Ascending aorta (tissue), 2 donors: ENCODE results near the gene LRRC27. TPM values are rescaled to one million over a fixed set of nuclear protein-coding genes. Genes with fewer than 3 reads are reported as not detected.

Experiments used
- DNase-seq, 2 donors: peaks; one replicate each; pipeline ENCODE4 v3.0.0-alpha.2; 2019; ENCODE audit warnings: low spot score in 2 of 2
- H3K27ac ChIP-seq, 2 donors: fragments of 200-600 bp; sonication (generic); one replicate each; pipeline ENCODE4 v1.5.1; 2016 to 2017; ENCODE audit warnings: mild to moderate bottlenecking in 1 of 2
- H3K27me3 ChIP-seq: fragments of 200-600 bp; sonication (generic); one replicate; pipeline ENCODE4 v1.5.1; 2017
- H3K36me3 ChIP-seq, 2 donors: fragments of 200-600 bp; sonication (generic); one replicate each; pipeline ENCODE4 v1.5.1; 2016
- H3K4me1 ChIP-seq, 2 donors: fragments of 200-600 bp; sonication (generic); one replicate each; pipeline ENCODE4 v1.5.1; 2016 to 2017; ENCODE audit warnings: mild to moderate bottlenecking in 1 of 2
- H3K4me3 ChIP-seq, 2 donors: fragments of 200-600 bp; sonication (generic); one replicate each; pipeline ENCODE4 v1.5.1; 2016 to 2017; ENCODE audit warnings: mild to moderate bottlenecking in 1 of 2
- H3K9me3 ChIP-seq, 2 donors: fragments of 200-600 bp; sonication (generic); one replicate each; pipeline ENCODE4 v1.5.1; 2016
- CTCF ChIP-seq, 3 experiments: fragments of 200-600 bp in 2 of 3; fragments of 450-650 bp in 1 of 3; sonication (generic) in 2 of 3; IDR thresholded peaks; one replicate each; pipeline ENCODE4 v1.5.1; 2016 to 2019; ENCODE audit warnings: antibody characterized with exemption in 3 of 3, mild to moderate bottlenecking in 1 of 3, moderate library complexity in 1 of 3
- intact Hi-C: fragments of 100-400 bp; cut with DNase I; formaldehyde crosslinking; loops from one replicate; pipeline ENCODE4 v1.15.1; 2023
- total RNA-seq: library from RNA; depleted of rRNA; stranded (reverse); fragments of >200 nt; gene quantifications from one replicate; pipeline ENCODE4 v1.1.0, GENCODE V29; 2016

LRRC27 gene
- total RNA-seq, 1 donor from 2014 or later = 2.0 TPM

GRCh38 chr10:132369636-132370185 lies 37.7 kb downstream of the LRRC27 start:
- Histone ChIP-seq H3K4me1 (no peaks in the 10 kb centered on the region), H3K27ac (no peak overlapping the region), H3K4me3 (no peak overlapping the region), H3K27me3 (no peaks in the 10 kb centered on the region), H3K36me3 (peaks cover 20 to 21% of the 10 kb centered on the region in 2 donors), H3K9me3 (peaks cover 0 to 5% of the 10 kb centered on the region in 2 donors)
- DNase-seq = no peak
- TF ChIP-seq CTCF (IDR thresholded peaks at IDR 0.05) = no peak
- intact Hi-C loops = no loop called here

GRCh38 chr10:132370426-132371340 lies 38.7 kb downstream of the LRRC27 start:
- Histone ChIP-seq H3K4me3 (no peak overlapping the region), H3K27me3 (no peaks in the 10 kb centered on the region), H3K4me1 (no peaks in the 10 kb centered on the region), H3K36me3 (peaks cover 10 to 20% of the 10 kb centered on the region in 2 donors), H3K9me3 (peaks cover 0 to 5% of the 10 kb centered on the region in 2 donors), H3K27ac (no peak overlapping the region)
- intact Hi-C loops = no loop called here
- DNase-seq = no peak
- TF ChIP-seq CTCF (IDR thresholded peaks at IDR 0.05) = no peak

- DNase-seq = no peak
- Histone ChIP-seq H3K27ac (no peak overlapping the region), H3K27me3 (no peaks in the 10 kb centered on the region), H3K4me1 (no peaks in the 10 kb centered on the region), H3K9me3 (peaks cover 0 to 5% of the 10 kb centered on the region in 2 donors), H3K36me3 (peaks cover 3 to 10% of the 10 kb centered on the region in 2 donors), H3K4me3 (no peak overlapping the region)
- TF ChIP-seq CTCF (IDR thresholded peaks at IDR 0.05) = no peak
- intact Hi-C loops = no loop called here
Measured at GRCh38 chr10:132371641-132372081, 39.7 kb downstream of the LRRC27 start.

GRCh38 chr10:132372516-132373095 lies 40.6 kb downstream of the LRRC27 start:
- TF ChIP-seq CTCF (IDR thresholded peaks at IDR 0.05) = no peak
- no peaks in the 10 kb centered on the region for H3K4me1 ChIP-seq
- H3K27me3 ChIP-seq = no peaks in the 10 kb centered on the region
- intact Hi-C loops = no loop called here
- no peak overlapping the region for H3K27ac ChIP-seq
- H3K9me3 ChIP-seq = peaks cover 0 to 5% of the 10 kb centered on the region in 2 donors
- H3K4me3 ChIP-seq = no peak overlapping the region
- DNase-seq = no peak
- peaks cover 0 to 4% of the 10 kb centered on the region in 2 donors for H3K36me3 ChIP-seq

- intact Hi-C loops = no loop called here
- no peaks in the 10 kb centered on the region for H3K4me1 ChIP-seq
- no peak for TF ChIP-seq CTCF (IDR thresholded peaks at IDR 0.05)
- H3K27ac ChIP-seq = no peak overlapping the region
- H3K9me3 ChIP-seq = peaks cover 0 to 2% of the 10 kb centered on the region in 2 donors
- H3K27me3 ChIP-seq = no peaks in the 10 kb centered on the region
- H3K36me3 ChIP-seq = no peaks in the 10 kb centered on the region
- H3K4me3 ChIP-seq = no peak overlapping the region
- no peak for DNase-seq
Measured at GRCh38 chr10:132373241-132373955, 41.4 kb downstream of the LRRC27 start.
